Caco-2 (cell line): Measurements from ENCODE around the gene CIDEB. TPM values are rescaled to one million over a fixed set of nuclear protein-coding genes. Genes with fewer than 3 reads are reported as not detected.

Source experiments
- BruUV-seq: library from RNA; stranded (reverse); fragments of 400-500 nt; replicated peaks from 2 replicates; lab custom pipeline; 2021; lab: Mats Ljungman, UMichigan
- CTCF ChIA-PET: fragments of 300-600 bp; sonication (Branson Sonifier 250); formaldehyde crosslinking; loops from one replicate; lab custom pipeline; 2022; ENCODE audit warnings: antibody characterized with exemption; lab: Charles Lee
- POLR2A ChIA-PET: fragments of 300-600 bp; sonication (Branson Sonifier 250); formaldehyde crosslinking; loops from one replicate; lab custom pipeline; 2022; ENCODE audit warnings: antibody characterized with exemption; lab: Charles Lee
- DNase-seq, 2 experiments: peaks; one replicate each; pipeline versions ENCODE4 v3.0.0 to v3.0.0-alpha.2; 2020 to 2022
- H3K27me3 ChIP-seq: replicated peaks from 2 replicates; pipeline ENCODE4 v1.6.0; 2011; ENCODE audit warnings: low read length; ENCODE audit not compliant: control insufficient read depth, insufficient read depth
- H3K36me3 ChIP-seq: 2 replicates; pipeline ENCODE4 v1.5.1; 2011; ENCODE audit warnings: low read length; ENCODE audit not compliant: control insufficient read depth, insufficient read depth
- H3K4me1 ChIP-seq: fragments of 250-450 bp; sonication (Bioruptor Pico); 2 replicates; pipeline ENCODE4 v1.5.1; 2020; ENCODE audit warnings: mild to moderate bottlenecking
- H3K4me3 ChIP-seq: 2 replicates; pipeline ENCODE4 v1.5.1; 2011; ENCODE audit warnings: low read depth, mild to moderate bottlenecking, control low read depth, low read length
- H3K9me3 ChIP-seq: fragments of 250-450 bp; sonication (Bioruptor Pico); 2 replicates; pipeline ENCODE4 v1.5.1; 2020; ENCODE audit warnings: mild to moderate bottlenecking, moderate library complexity
- H3K27ac Mint-ChIP-seq: one replicate; pipeline ENCODE4 v1.8.0; 2022; ENCODE audit warnings: mixed read lengths; ENCODE audit not compliant: unreplicated experiment
- H3K27me3 Mint-ChIP-seq: one replicate; pipeline ENCODE4 v1.8.0; 2022; ENCODE audit warnings: mixed read lengths; ENCODE audit not compliant: insufficient read depth, unreplicated experiment
- H3K36me3 Mint-ChIP-seq: one replicate; pipeline ENCODE4 v1.8.0; 2022; ENCODE audit warnings: mild to moderate bottlenecking, mixed read lengths; ENCODE audit not compliant: insufficient read depth, unreplicated experiment
- H3K4me1 Mint-ChIP-seq: one replicate; pipeline ENCODE4 v1.8.0; 2022; ENCODE audit warnings: low read depth, mixed read lengths; ENCODE audit not compliant: unreplicated experiment
- H3K4me3 Mint-ChIP-seq: one replicate; pipeline ENCODE4 v1.8.0; 2022; ENCODE audit warnings: mild to moderate bottlenecking, moderate library complexity, mixed read lengths; ENCODE audit not compliant: unreplicated experiment
- H3K9me3 Mint-ChIP-seq: one replicate; pipeline ENCODE4 v1.8.0; 2022; ENCODE audit warnings: mixed read lengths; ENCODE audit not compliant: unreplicated experiment
- CTCF ChIP-seq, 2 experiments: fragments of 200-600 bp in 1 of 2; IDR thresholded peaks; 1 replicate in 1 of 2; 2 replicates in 1 of 2; pipeline versions ENCODE4 v1.5.1 to v1.8.0; 2011 to 2022; ENCODE audit warnings: antibody characterized with exemption in 1 of 2, control low read depth in 1 of 2, inconsistent platforms in 1 of 2, low read depth in 1 of 2, low read length in 1 of 2, mild to moderate bottlenecking in 1 of 2, moderate library complexity in 1 of 2; ENCODE audit not compliant: insufficient read depth in 1 of 2, severe bottlenecking in 1 of 2, unreplicated experiment in 1 of 2
- intact Hi-C: fragments of 100-400 bp; cut with micrococcal nuclease; formaldehyde crosslinking; loops from one replicate; pipeline ENCODE4 v1.10.0; 2022; ENCODE audit not compliant: unreplicated experiment
- total RNA-seq: library from RNA; stranded (reverse); gene quantifications from 2 replicates; pipeline ENCODE4 v1.2.3, GENCODE V29; 2022

The CIDEB gene
- total RNA-seq, 1 experiment from 2014 or later: 7.2 TPM

DNA sequence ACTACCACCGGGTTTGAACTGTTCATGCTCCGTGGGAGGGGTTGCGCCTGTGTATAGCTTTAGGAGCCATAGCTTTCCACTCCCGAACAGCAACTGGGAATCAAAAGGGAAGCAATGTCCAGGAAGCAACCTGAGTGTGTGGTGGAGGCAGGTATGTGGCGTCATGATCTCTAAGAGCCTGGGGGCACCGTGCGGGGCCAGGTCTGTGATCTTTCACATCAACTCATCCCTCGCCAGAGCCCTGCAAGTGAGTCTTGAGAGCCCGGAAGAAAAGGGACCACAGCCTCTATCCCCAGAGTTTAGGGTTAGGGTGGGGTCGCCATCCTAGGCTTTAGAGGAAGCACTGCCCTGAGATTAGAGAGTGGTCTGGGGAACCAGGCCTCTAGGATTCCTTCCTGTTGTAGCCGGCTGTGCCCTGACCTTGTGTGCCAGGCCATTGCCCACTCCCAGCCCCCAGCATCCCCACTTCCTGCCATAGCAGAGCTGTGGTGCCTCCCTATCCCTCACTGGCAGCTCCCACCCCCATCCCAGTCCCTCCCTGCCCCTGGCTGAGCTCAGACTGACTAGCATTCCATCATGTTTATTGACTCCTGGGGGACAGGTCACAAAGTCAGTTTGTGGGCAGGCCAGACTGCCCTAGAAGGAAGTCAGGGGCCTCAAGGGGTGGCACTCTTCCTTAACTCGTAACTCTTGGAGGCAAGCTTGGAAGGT is 27.8 kb upstream of the CIDEB start:
- BruUV-seq: no TSS peak
- TF ChIP-seq CTCF (IDR thresholded peaks at IDR 0.05; ENCODE audit: insufficient read depth in 1 of 2, low read depth in 1 of 2, low read length in 1 of 2, severe bottlenecking in 1 of 2, unreplicated experiment in 1 of 2): no peak
- Histone ChIP-seq H3K4me3 (no peak overlapping the region), H3K4me1 (peaks cover 15% of the 10 kb centered on the region), H3K9me3 (no peaks in the 10 kb centered on the region), H3K27me3 (no peaks in the 10 kb centered on the region; the same call in 1 of the 2 replicates), H3K36me3 (no peaks in the 10 kb centered on the region)
- ChIA-PET POLR2A (no interaction called here), CTCF (interaction anchor here (0.5 to 1.6 kb wide), 2 partner anchors 96 to 745 kb away, joined by 5 to 11 read pairs; no protein-coding TSS in a partner anchor)
- intact Hi-C loops: no loop called here
- DNase-seq: no peak
- Mint-ChIP-seq H3K4me1 (peaks cover 7% of the 10 kb centered on the region), H3K36me3 (peaks cover 7% of the 10 kb centered on the region), H3K27me3 (no peaks in the 10 kb centered on the region), H3K27ac (no peak overlapping the region), H3K4me3 (no peak overlapping the region), H3K9me3 (no peaks in the 10 kb centered on the region)

DNA sequence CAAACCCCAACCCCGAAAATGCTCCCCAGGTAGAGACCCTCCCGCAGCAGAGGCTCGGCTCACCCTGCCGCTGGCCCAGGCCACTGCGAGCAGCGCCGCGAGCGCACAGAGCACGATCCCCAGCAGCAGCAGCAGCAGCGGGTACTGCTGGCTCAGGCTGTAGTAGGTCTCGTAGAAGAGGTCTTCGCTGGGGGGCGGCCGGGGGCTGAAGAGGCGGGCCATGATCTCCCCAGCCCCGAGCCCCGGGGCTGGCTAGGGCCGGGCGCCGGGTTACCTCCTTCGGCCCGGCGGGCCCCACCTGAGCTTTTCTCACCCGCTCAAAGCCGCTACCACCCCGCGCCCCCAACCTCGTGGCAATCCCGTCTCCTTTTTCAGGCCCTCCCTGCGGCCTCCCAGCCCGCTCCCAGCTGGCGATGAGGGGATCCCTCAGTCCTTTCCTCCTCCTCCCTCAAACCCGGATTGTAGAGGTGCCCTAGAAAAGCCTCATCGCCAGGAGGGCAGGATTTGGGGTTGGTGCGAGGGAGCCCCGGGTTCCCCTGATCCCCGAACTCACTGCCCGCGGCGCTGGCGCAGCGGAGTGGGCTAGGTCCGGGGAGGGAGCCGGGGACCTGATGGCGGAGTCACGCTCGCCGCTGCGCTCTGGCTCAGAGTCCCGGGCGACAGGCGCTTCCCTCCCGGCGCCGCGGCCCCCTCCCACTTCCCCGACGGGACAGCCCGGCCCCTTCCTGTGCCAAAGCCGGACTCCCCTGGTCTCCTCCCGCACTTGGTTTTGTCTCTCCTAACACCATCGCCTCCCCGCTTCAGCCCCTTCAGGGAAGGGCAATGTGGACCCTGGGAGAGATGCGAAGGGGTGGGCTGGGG is 26.9 kb upstream of the CIDEB start, which contains the start of gene ADCY4:
Gene ADCY4 (minus strand): TSS at position 641 of the 861 bp plus-strand sequence. CDS start 419 bp downstream, at position 222.
- Mint-ChIP-seq H3K9me3 (no peaks in the 10 kb centered on the region), H3K36me3 (peaks cover 7% of the 10 kb centered on the region), H3K27me3 (no peaks in the 10 kb centered on the region), H3K27ac (no peak within 1 kb of the TSS), H3K4me3 (no peak within 1 kb of the TSS), H3K4me1 (peaks cover 7% of the 10 kb centered on the region)
- DNase-seq: no peak
- ChIA-PET POLR2A (no interaction called here), CTCF (interaction anchor here (1.5 to 3.0 kb wide), 4 partner anchors 31 to 96 kb away, joined by 5 to 90 read pairs (median 13); partner anchors contain the start of genes CBLN3, KHNYN and TINF2)
- H3K27me3 ChIP-seq: no peaks in the 10 kb centered on the region
- peaks cover 15% of the 10 kb centered on the region for H3K4me1 ChIP-seq
- TF ChIP-seq CTCF (IDR thresholded peaks at IDR 0.05; ENCODE audit: insufficient read depth in 1 of 2, low read depth in 1 of 2, low read length in 1 of 2, severe bottlenecking in 1 of 2, unreplicated experiment in 1 of 2): no peak
- no peak within 1 kb of the TSS for H3K4me3 ChIP-seq
- H3K9me3 ChIP-seq: no peaks in the 10 kb centered on the region
- intact Hi-C loops: no loop called here
- no TSS peak for BruUV-seq
- H3K36me3 ChIP-seq: no peaks in the 10 kb centered on the region
